Measurements from ENCODE around the gene ECI2. TPM values are rescaled to one million over a fixed set of nuclear protein-coding genes. Genes with fewer than 3 reads are reported as not detected.
"Not testable (repeated sequence)": the region's sequence is repeated elsewhere in the genome, so short reads cannot be mapped to it uniquely, and the experiment has no call there.

Gene ECI2
- total and polyA plus RNA-seq, 10 of the 15 experiments (the other 5 are each of a cell fraction or from before 2014, with no cell fraction given) = 38.7 to 129 (median 60.1) TPM

DNA sequence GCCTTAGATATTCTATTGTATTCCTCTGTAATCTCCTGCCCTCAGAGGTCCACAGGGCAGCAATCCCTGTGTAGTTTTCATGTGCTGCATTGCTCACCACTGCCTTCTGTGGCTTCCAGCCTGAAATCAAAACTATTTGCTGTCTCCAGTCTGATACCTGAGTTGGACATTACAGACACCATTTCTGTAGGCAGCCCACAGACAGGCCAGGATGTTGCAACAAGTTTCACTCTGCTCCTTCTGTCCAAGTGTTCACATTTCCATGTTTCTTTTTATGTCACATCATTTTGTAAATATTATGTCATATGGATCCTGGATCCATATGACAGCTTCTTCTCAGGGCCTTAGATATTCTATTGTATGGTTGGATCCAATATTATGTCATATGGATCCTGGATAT, 21.7 kb downstream of the ECI2 start (continued):
- TF ChIP-seq RAD21 (IDR thresholded peaks at IDR 0.05; ENCODE audit: insufficient read depth, low read depth, low read length) = no peak
- TF ChIP-seq, protein P1, sequence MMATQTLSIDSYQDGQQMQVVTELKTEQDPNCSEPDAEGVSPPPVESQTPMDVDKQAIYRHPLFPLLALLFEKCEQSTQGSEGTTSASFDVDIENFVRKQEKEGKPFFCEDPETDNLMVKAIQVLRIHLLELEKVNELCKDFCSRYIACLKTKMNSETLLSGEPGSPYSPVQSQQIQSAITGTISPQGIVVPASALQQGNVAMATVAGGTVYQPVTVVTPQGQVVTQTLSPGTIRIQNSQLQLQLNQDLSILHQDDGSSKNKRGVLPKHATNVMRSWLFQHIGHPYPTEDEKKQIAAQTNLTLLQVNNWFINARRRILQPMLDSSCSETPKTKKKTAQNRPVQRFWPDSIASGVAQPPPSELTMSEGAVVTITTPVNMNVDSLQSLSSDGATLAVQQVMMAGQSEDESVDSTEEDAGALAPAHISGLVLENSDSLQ (IDR thresholded peaks at IDR 0.05) = no peak
- no peak for TF ChIP-seq ZBED1 (IDR thresholded peaks at IDR 0.05; ENCODE audit: borderline replicate concordance)
- TF ChIP-seq SMC3 (IDR thresholded peaks at IDR 0.05; ENCODE audit: borderline replicate concordance, low read length) = no peak
- no peak for TF ChIP-seq NFIC (IDR thresholded peaks at IDR 0.05; ENCODE audit: low read depth, low read length)
- no peak for TF ChIP-seq TCF7 (IDR thresholded peaks at IDR 0.05; ENCODE audit: borderline replicate concordance)
- TF ChIP-seq RUNX3 (IDR thresholded peaks at IDR 0.05; ENCODE audit: low read length) = no peak

DNA sequence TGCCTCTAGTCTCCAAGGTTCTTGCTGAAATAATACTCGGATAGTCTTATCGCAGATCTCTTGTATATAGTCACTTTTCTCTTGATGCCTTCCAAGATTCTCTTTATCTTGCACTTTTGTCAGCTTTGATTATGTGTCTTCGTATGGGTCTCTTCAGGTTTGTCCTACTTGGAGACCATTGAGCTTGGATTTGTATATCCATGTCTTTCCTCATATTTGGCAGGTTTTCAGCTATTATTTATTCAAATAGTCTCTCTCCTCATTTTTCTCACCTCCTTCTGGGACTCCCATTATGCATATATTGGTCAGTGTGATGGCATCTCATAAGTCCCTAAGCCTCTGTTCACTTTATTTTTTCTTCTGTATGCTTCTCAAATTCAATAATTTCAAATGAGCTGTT, 23.0 kb downstream of the ECI2 start:
- ChIA-PET SMC1A (ENCODE audit: uncharacterized antibody, unreplicated experiment) (interaction anchor here (0.9 to 1.3 kb wide), 4 partner anchors 9 to 54 kb away, joined by 3 to 5 read pairs (median 4); no protein-coding TSS in a partner anchor), CTCF (interaction anchor here (0.9 kb wide), 1 partner anchor 43 kb away, joined by 4 read pairs; no protein-coding TSS in a partner anchor), RAD21 (ENCODE audit: unreplicated experiment) (no interaction called here), POLR2A (no interaction called here)
- H3K4me2 ChIP-seq (ENCODE audit: control insufficient read depth, insufficient read depth) = no peak overlapping the region
- 59% methylated on average over 3 of the region's 3 CpGs for WGBS (ENCODE audit: insufficient coverage, insufficient replicate concordance, low lambda C conversion rate, missing lambda C conversion rate)
- H3K4me3 ChIP-seq = no peak overlapping the region
- ATAC-seq = no peak
- BruUV-seq (replicated peaks) = no TSS peak
- DNase-seq (ENCODE audit: low read depth, low spot score) = no peak
- H3K4me1 ChIP-seq (ENCODE audit: control insufficient read depth, insufficient read depth, low read length) = no peaks in the 10 kb centered on the region
- no peaks in the 10 kb centered on the region for H3K9me3 ChIP-seq (replicated peaks; ENCODE audit: control insufficient read depth, insufficient read depth, low read length)
- intact Hi-C loops (cut with micrococcal nuclease; ENCODE audit: unreplicated experiment) (no loop called here), in situ Hi-C loops (cut with MboI) (no loop called here)
- H2AFZ ChIP-seq (ENCODE audit: control insufficient read depth, low read depth, low read length) = no peak overlapping the region
- no peaks in the 10 kb centered on the region for H4K20me1 ChIP-seq (ENCODE audit: control insufficient read depth, insufficient read depth)
- H3K27me3 ChIP-seq (replicated peaks in 1 of 2; ENCODE audit: control insufficient read depth in 2 of 2, insufficient read depth in 2 of 2, low read length in 1 of 2) = no peaks in the 10 kb centered on the region
- no peak for TF ChIP-seq TBL1XR1 (IDR thresholded peaks at IDR 0.05; ENCODE audit: low read depth, low read length)
- TF ChIP-seq EP300 (IDR thresholded peaks at IDR 0.05; ENCODE audit: borderline replicate concordance in 1 of 2, control insufficient read depth in 1 of 2, low read depth in 2 of 2, low read length in 2 of 2) = no peak
- TF ChIP-seq MEF2B (IDR thresholded peaks at IDR 0.05; ENCODE audit: partially characterized antibody, poor library complexity, severe bottlenecking) = no peak
- TF ChIP-seq DPF2 (IDR thresholded peaks at IDR 0.05) = no peak
- no peak for TF ChIP-seq POLR2A (IDR thresholded peaks at IDR 0.05; ENCODE audit: low read depth, low read length)
- TF ChIP-seq CBX3 (IDR thresholded peaks at IDR 0.05; ENCODE audit: borderline replicate concordance, low read depth) = no peak
- TF ChIP-seq, protein P2, sequence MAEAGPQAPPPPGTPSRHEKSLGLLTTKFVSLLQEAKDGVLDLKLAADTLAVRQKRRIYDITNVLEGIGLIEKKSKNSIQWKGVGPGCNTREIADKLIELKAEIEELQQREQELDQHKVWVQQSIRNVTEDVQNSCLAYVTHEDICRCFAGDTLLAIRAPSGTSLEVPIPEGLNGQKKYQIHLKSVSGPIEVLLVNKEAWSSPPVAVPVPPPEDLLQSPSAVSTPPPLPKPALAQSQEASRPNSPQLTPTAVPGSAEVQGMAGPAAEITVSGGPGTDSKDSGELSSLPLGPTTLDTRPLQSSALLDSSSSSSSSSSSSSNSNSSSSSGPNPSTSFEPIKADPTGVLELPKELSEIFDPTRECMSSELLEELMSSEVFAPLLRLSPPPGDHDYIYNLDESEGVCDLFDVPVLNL (IDR thresholded peaks at IDR 0.05; ENCODE audit: low read depth, low read length) = no peak
- no peak for TF ChIP-seq STAT1 (conservative IDR thresholded peaks at IDR 0.05)
- TF ChIP-seq KLF5 (IDR thresholded peaks at IDR 0.05; ENCODE audit: partially characterized antibody) = no peak
- no peak for TF ChIP-seq YBX1 (IDR thresholded peaks at IDR 0.05)
- H3K36me3 ChIP-seq (ENCODE audit: control insufficient read depth in 2 of 2, insufficient read depth in 2 of 2, low read length in 1 of 2) = peaks cover 0 to 6% of the 10 kb centered on the region in 2 experiments; a peak in 1 of 4 replicates
- H3K27ac ChIP-seq (ENCODE audit: control insufficient read depth, insufficient read depth) = no peak overlapping the region
- no peaks in the 10 kb centered on the region for H3K79me2 ChIP-seq (ENCODE audit: control insufficient read depth, insufficient read depth, low read length)
- no peak for FAIRE-seq
- no peak overlapping the region for H3K9ac ChIP-seq (ENCODE audit: control insufficient read depth, insufficient read depth, low read length)

DNA sequence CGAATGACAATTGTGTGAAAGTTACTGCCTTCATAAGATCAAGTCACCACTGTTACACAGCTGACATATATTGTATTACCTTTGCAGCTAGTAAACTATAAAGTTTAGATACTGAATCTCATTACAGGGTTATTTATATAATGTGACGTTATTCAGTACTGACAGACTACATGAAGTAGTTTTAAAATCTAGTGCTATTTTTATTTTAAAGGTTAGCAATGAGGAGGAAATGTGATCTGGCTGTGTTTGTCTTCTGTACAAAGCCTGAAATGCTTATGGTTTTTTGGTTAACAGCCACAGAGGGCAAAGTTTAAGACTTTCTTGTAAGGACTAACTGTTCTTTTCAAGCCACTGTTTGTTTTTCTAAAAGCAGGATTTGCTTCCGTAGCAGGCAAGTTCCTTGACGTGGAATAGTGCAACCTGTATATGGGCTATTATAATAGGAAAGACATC, 26.0 kb downstream of the ECI2 start:
- DNase-seq (ENCODE audit: low read depth, low spot score); BruUV-seq (replicated peaks); ATAC-seq; H3K27ac ChIP-seq (ENCODE audit: control insufficient read depth, insufficient read depth); H3K4me3 ChIP-seq; H3K4me1 ChIP-seq (ENCODE audit: control insufficient read depth, insufficient read depth, low read length); H2AFZ ChIP-seq (ENCODE audit: control insufficient read depth, low read depth, low read length); H3K4me2 ChIP-seq (ENCODE audit: control insufficient read depth, insufficient read depth); H3K27me3 ChIP-seq (replicated peaks in 1 of 2; ENCODE audit: control insufficient read depth in 2 of 2, insufficient read depth in 2 of 2, low read length in 1 of 2); H3K36me3 ChIP-seq (ENCODE audit: control insufficient read depth in 2 of 2, insufficient read depth in 2 of 2, low read length in 1 of 2); POLR2A ChIA-PET; RAD21 ChIA-PET (ENCODE audit: unreplicated experiment); intact Hi-C loops (cut with micrococcal nuclease; ENCODE audit: unreplicated experiment); H3K9me3 ChIP-seq (replicated peaks; ENCODE audit: control insufficient read depth, insufficient read depth, low read length); H4K20me1 ChIP-seq (ENCODE audit: control insufficient read depth, insufficient read depth); H3K79me2 ChIP-seq (ENCODE audit: control insufficient read depth, insufficient read depth, low read length); CTCF ChIA-PET; H3K9ac ChIP-seq (ENCODE audit: control insufficient read depth, insufficient read depth, low read length); in situ Hi-C loops (cut with MboI); FAIRE-seq: not testable (repeated sequence)
- SMC1A ChIA-PET (ENCODE audit: uncharacterized antibody, unreplicated experiment) = interaction anchor here (0.8 to 1.8 kb wide), 2 partner anchors 30 to 43 kb away, joined by 3 to 4 read pairs; no protein-coding TSS in a partner anchor
- 56% methylated on average over 4 of the region's 4 CpGs for WGBS (ENCODE audit: insufficient coverage, insufficient replicate concordance, low lambda C conversion rate, missing lambda C conversion rate)
